ENCODE data around the gene HERC2.

Gene HERC2

DNA sequence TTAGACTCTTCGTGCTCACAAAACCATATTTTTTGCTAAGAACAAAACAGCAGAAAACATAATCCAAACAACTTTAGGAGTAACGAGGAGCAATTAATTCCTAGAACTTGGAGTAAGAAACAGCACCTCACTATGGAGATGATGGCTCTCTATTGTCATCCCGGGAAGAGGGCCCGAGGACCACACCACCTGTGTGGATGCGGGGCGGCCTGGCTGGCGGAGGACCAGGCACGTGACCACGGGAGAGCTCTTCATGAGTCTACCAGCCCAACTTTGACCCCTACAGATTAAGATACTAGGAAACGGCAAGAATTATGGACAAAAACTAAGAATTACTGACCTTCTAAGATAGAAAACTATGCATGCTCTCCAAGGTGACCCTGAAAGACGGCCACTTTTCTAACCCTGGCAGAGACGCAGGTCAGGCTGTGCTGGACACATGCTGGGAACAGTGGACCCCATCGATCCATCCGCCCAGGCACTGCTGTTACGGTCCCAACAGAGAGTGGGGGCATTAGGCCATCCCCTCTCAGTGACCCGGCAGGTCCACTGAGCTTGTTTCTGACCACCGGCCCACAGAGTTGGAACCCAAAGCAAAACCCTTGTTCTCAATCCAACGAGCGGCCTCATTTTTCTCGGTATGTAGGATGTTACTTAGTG, 209.7 kb downstream of the HERC2 start:
- peaks cover 64% of the 10 kb centered on the region for H3K36me3 ChIP-seq
- TF ChIP-seq Cebpa-rat (IDR thresholded peaks at IDR 0.05), result no peak
- no peak overlapping the region for H3K4me2 ChIP-seq
- H3K4me1 ChIP-seq, result peaks cover 12% of the 10 kb centered on the region
- no peaks in the 10 kb centered on the region for H3K9me3 ChIP-seq
- peaks cover 15% of the 10 kb centered on the region for H3K27me3 ChIP-seq
- no peak overlapping the region for H3K4me3 ChIP-seq
- peaks cover 59% of the 10 kb centered on the region for H4K20me1 ChIP-seq
- no peak overlapping the region for H3K27ac ChIP-seq
- H3K9ac ChIP-seq, result no peak overlapping the region

GRCh38 chr15:28111543-28111942, 210.4 kb downstream of the HERC2 start:
- H3K27ac ChIP-seq, result no peak overlapping the region
- H3K9me3 ChIP-seq, result no peaks in the 10 kb centered on the region
- peaks cover 22% of the 10 kb centered on the region for H3K27me3 ChIP-seq
- no peak overlapping the region for H3K4me3 ChIP-seq
- no peak overlapping the region for H3K9ac ChIP-seq
- peaks cover 16% of the 10 kb centered on the region for H3K4me1 ChIP-seq
- no peak overlapping the region for H3K4me2 ChIP-seq
- peaks cover 57% of the 10 kb centered on the region for H3K36me3 ChIP-seq
- no peak for TF ChIP-seq Cebpa-rat (IDR thresholded peaks at IDR 0.05)
- peaks cover 65% of the 10 kb centered on the region for H4K20me1 ChIP-seq

DNA sequence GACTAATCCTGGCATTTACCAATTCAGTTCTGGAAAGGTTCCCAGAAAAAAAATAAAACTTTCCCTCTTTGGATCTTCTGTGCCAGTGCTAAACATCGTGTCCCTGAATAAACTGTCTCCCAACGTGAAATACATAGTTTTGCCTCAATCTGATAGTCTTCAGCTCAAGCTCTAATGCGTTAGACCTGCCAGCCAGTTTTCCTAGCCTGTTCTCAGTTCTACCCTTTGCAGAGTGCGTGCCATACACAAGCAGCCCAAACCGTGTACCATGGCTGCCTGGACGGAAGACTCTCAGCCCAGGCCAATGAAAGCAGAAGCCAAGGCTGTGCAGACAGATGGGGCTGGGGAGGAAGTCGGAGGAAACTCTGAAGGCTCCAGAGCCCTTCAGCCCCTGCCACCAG, 211.5 kb downstream of the HERC2 start:
- Histone ChIP-seq H3K36me3 (peaks cover 46% of the 10 kb centered on the region), H3K27ac (no peak overlapping the region), H3K4me1 (peaks cover 27% of the 10 kb centered on the region), H4K20me1 (peaks cover 63% of the 10 kb centered on the region), H3K27me3 (peaks cover 32% of the 10 kb centered on the region), H3K4me2 (no peak overlapping the region), H3K9ac (no peak overlapping the region), H3K9me3 (no peaks in the 10 kb centered on the region), H3K4me3 (no peak overlapping the region)
- no peak for TF ChIP-seq Cebpa-rat (IDR thresholded peaks at IDR 0.05)

- no peaks in the 10 kb centered on the region for H3K9me3 ChIP-seq
- no peak for TF ChIP-seq Cebpa-rat (IDR thresholded peaks at IDR 0.05)
- no peak overlapping the region for H3K4me3 ChIP-seq
- H4K20me1 ChIP-seq, result peaks cover 57% of the 10 kb centered on the region
- H3K9ac ChIP-seq, result no peak overlapping the region
- no peak overlapping the region for H3K4me2 ChIP-seq
- peaks cover 27% of the 10 kb centered on the region for H3K4me1 ChIP-seq
- peaks cover 39% of the 10 kb centered on the region for H3K27me3 ChIP-seq
- H3K36me3 ChIP-seq, result peaks cover 40% of the 10 kb centered on the region
- H3K27ac ChIP-seq, result no peak overlapping the region
Observed at GRCh38 chr15:28109626-28110455, 212.1 kb downstream of the HERC2 start.

- peaks cover 20% of the 10 kb centered on the region for H3K36me3 ChIP-seq
- H3K9ac ChIP-seq, result no peak overlapping the region
- peak overlapping the region; percentile 67; the same call in 1 of the 2 replicates for H3K4me3 ChIP-seq
- peaks cover 42% of the 10 kb centered on the region for H4K20me1 ChIP-seq
- H3K27me3 ChIP-seq, result peaks cover 40% of the 10 kb centered on the region
- H3K9me3 ChIP-seq, result no peaks in the 10 kb centered on the region
- peaks cover 27% of the 10 kb centered on the region for H3K4me1 ChIP-seq
- H3K4me2 ChIP-seq, result peak overlapping the region; percentile 97
- H3K27ac ChIP-seq, result no peak overlapping the region
- no peak for TF ChIP-seq Cebpa-rat (IDR thresholded peaks at IDR 0.05)
Observed at GRCh38 chr15:28107904-28108275, 214.1 kb downstream of the HERC2 start.

GRCh38 chr15:28107111-28107903, 214.7 kb downstream of the HERC2 start:
- peaks cover 44% of the 10 kb centered on the region for H3K27me3 ChIP-seq
- peak overlapping the region; percentile 97 for H3K4me2 ChIP-seq
- no peak overlapping the region for H3K27ac ChIP-seq
- peaks cover 42% of the 10 kb centered on the region for H4K20me1 ChIP-seq
- H3K4me1 ChIP-seq, result peaks cover 29% of the 10 kb centered on the region
- H3K4me3 ChIP-seq, result peak overlapping the region; percentile 67
- H3K9me3 ChIP-seq, result no peaks in the 10 kb centered on the region
- TF ChIP-seq Cebpa-rat (IDR thresholded peaks at IDR 0.05), result no peak
- peak overlapping the region; percentile 56 for H3K9ac ChIP-seq
- H3K36me3 ChIP-seq, result peaks cover 15% of the 10 kb centered on the region

GRCh38 chr15:28106294-28107110, 215.5 kb downstream of the HERC2 start:
- Histone ChIP-seq H3K27ac (no peak overlapping the region), H3K36me3 (peaks cover 6% of the 10 kb centered on the region), H3K9ac (peak overlapping the region; percentile 56), H4K20me1 (peaks cover 42% of the 10 kb centered on the region), H3K4me1 (peaks cover 37% of the 10 kb centered on the region), H3K27me3 (peaks cover 46% of the 10 kb centered on the region), H3K9me3 (no peaks in the 10 kb centered on the region), H3K4me3 (peak overlapping the region; percentile 67), H3K4me2 (peak overlapping the region; percentile 97)
- TF ChIP-seq Cebpa-rat (IDR thresholded peaks at IDR 0.05), result no peak

GRCh38 chr15:28105793-28106192, 216.2 kb downstream of the HERC2 start:
- Histone ChIP-seq H3K36me3 (peaks cover 3% of the 10 kb centered on the region), H4K20me1 (peaks cover 40% of the 10 kb centered on the region), H3K4me3 (no peak overlapping the region), H3K9ac (no peak overlapping the region), H3K9me3 (no peaks in the 10 kb centered on the region), H3K27me3 (peaks cover 46% of the 10 kb centered on the region), H3K4me2 (peak overlapping the region; percentile 97), H3K4me1 (peaks cover 38% of the 10 kb centered on the region), H3K27ac (no peak overlapping the region)
- TF ChIP-seq Cebpa-rat (IDR thresholded peaks at IDR 0.05), result no peak

DNA sequence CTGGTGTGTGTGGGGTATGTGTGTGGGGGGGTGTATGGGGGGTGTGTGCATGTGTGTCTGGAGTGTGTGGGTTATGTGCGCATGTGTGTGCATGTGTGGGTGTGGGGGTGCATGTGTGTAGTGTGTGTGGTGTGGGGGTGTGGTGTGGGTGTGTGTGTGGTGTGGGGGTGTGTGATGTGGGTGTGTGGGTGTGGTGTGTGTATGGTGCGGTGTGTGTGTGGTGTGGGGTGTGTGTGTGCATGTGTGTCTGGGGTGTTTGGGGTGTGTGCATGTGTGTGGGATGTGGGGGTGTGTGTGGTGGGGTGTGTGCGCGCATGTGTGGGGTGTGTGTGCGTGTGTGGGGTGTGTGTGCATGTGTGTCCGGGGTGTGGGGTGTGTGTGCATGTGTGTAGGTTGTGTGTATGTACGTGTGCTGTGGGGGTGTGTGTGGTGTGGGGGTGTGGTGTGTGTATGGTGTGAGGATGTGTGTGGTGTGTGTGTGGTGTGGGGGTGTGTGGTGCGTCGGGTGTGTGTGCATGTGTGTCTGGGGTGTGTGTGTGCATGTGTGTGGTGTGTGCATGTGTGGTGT, 216.7 kb downstream of the HERC2 start:
- H3K27ac ChIP-seq, result no peak overlapping the region
- H3K9ac ChIP-seq, result no peak overlapping the region
- TF ChIP-seq Cebpa-rat (IDR thresholded peaks at IDR 0.05), result no peak
- H3K4me3 ChIP-seq, result no peak overlapping the region
- no peaks in the 10 kb centered on the region; the same call in 1 of the 2 replicates for H3K36me3 ChIP-seq
- H3K9me3 ChIP-seq, result no peaks in the 10 kb centered on the region
- peaks cover 35% of the 10 kb centered on the region for H4K20me1 ChIP-seq
- H3K4me2 ChIP-seq, result no peak overlapping the region
- H3K27me3 ChIP-seq, result peaks cover 51% of the 10 kb centered on the region
- peaks cover 38% of the 10 kb centered on the region for H3K4me1 ChIP-seq
